Measurements from ENCODE around the gene SERPINB4.
"Not testable (repeated sequence)": the region's sequence is repeated elsewhere in the genome, so short reads cannot be mapped to it uniquely, and the experiment has no call there.

- TF ChIP-seq CTCF, POLR2A (IDR thresholded peaks at IDR 0.05): not testable (repeated sequence)
These were observed 17.7 kb upstream of the SERPINB4 start, which contains the start of gene SERPINB3 for GRCh38 chr18:63661750-63662149.
